Karpas-422 (cell line): ENCODE measurements around the gene SLC25A15. TPM values are rescaled to one million over a fixed set of nuclear protein-coding genes. Genes with fewer than 3 reads are reported as not detected.

ENCODE experiments used
- small RNA-seq: library from RNA; depleted of rRNA; stranded (forward); fragments of <200 nt; gene quantifications from one replicate; pipeline ENCODE3, GENCODE V24; 2014
- total RNA-seq: library from RNA; depleted of rRNA; stranded (reverse); fragments of >200 nt; shearing (Covaris generic); gene quantifications from 2 replicates; pipeline ENCODE4 v1.2.3, GENCODE V29; 2014; ENCODE audit warnings: low replicate concordance; rRNA removed

Gene SLC25A15
- total RNA-seq, 1 experiment from 2014 or later = 25.3 TPM

Small RNA genes lying within 50 kb of the gene (small RNA-seq; reads per million reads assigned to genes)
- not detected for gene MIR621

Other genes starting within 250 kb of the SLC25A15 start
- gene FOXO1, start 123.0 kb upstream of the SLC25A15 start, total RNA-seq = 27.6 and 51.6 TPM in 2 replicates
- gene MRPS31, start 18.4 kb upstream of the SLC25A15 start, total RNA-seq = 42.4 and 52.6 TPM in 2 replicates
- gene ELF1, start 229.7 kb downstream of the SLC25A15 start, total RNA-seq = 66.1 and 84.0 TPM in 2 replicates